HG02642 (cell line): ENCODE measurements around the gene INO80E.
A peak's percentile ranks its signal among the peaks of the same experiment; 100 is the strongest.

Experiments
- ATAC-seq: cut with Tn5 transposase; IDR thresholded peaks from one replicate; pipeline ENCODE4 v1.9.1; 2021; ENCODE audit warnings: mild to moderate bottlenecking; ENCODE audit not compliant: unreplicated experiment, poor library complexity

INO80E gene

GRCh38 chr16:29991571-29991904 is 4.5 kb upstream of the INO80E start:
- no peak for ATAC-seq

DNA sequence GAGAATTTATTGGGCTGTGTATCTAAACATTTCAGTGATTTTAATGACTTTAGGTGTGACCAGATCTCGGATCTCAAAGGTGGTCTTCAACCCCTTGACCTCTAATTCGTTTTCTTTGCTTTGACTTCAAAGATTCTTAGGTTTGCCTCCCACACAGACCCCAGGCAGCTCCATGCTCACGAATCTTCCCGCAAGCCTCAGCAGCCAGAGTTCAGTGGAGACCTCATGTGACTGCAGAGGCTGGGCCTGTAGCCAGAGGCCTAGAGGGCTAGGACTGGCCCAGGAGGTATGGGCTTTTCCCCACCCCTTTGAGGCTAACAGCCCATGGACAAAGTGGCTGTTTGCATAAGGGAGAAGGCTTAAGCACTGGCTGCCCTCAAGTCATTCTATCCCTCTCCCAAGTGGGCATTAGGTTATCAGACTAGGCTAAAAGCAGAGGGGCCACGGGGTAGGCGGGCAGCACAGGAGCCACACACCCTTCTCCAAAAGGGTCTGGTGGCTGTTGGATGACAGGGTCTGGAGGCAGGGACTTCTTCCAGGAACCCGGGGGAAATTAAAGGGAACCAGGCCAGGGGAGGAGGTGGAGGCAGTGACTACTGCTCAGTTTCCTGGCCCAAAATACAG is 3.6 kb upstream of the INO80E start:
- ATAC-seq, result no peak

- no peak for ATAC-seq
These were observed 2.7 kb upstream of the INO80E start for GRCh38 chr16:29993191-29993902.

DNA sequence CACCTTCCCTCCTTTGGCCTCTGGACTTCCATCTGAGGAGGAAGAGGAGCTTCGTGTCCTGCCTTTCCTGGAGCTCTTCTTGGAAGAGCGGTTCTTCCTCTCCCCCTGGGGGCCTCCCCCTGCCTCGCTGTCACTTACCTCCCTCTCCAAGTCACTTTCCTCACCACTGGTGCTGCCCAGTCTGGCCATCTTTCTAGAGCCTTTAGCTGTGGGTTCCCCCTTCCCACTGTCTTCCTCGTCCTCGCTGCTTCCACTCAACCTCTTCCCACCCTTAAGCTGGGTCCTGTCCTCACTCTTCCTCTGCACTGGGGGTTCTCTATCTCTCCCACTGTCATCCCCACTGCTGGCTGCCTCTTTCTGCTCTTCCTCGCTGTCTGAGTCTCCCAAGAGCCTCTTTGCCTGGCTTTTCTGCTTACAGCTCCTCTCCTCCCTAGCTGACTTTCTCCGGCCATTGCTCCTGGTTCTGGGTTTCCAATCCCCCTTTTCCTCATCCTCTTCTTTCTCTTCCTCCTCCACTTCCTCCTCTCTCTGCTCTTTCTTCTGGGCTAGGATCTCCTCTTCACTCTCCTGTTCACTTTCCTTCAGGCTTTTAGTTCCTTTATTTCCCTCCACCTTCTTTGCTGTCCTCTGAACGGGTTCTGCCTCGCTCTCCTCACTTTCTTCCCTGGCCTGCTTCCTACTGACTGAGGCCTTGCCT is 2.0 kb upstream of the INO80E start:
- ATAC-seq, result no peak

- peak; percentile 40 for ATAC-seq
These were observed 1.3 kb upstream of the INO80E start for GRCh38 chr16:29994600-29995323.

DNA sequence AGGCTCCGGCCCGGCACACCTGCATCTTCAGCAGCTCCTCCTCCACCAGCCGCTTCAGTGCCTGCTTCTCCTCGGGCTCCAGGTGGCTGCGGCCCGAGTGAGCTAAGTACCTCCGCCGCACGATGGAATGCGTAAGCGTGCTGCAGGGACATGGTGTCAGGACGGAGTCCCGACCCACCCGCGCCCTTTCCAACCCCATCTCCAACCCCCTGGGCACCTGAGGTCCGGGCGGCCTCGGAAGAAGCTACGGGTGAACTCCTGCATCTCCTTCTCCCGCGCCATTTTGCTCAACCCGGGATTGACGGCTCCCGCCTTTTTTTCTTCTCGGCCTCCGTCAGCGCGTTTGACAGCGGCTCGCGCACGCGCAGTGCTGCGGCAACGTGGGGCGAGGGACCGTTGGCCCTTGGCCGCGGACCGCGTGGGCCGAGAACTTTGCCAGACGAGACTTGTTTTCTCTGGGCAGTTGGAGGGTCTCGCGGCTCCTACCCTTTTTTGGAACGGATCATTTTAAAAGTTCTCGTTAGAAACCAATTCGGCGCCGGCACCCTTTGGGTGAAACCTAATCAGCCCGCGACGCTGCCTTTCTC is 624 bp upstream of the INO80E start, which contains the start of gene HIRIP3:
HIRIP3 (minus strand) TSS at position 294 of the 587 bp plus-strand sequence; CDS start at position 282, 12 bp downstream.
- ATAC-seq, result peak; percentile 64

- no peak for ATAC-seq
These were observed 767 bp downstream of the INO80E start for GRCh38 chr16:29996766-29997250.

DNA sequence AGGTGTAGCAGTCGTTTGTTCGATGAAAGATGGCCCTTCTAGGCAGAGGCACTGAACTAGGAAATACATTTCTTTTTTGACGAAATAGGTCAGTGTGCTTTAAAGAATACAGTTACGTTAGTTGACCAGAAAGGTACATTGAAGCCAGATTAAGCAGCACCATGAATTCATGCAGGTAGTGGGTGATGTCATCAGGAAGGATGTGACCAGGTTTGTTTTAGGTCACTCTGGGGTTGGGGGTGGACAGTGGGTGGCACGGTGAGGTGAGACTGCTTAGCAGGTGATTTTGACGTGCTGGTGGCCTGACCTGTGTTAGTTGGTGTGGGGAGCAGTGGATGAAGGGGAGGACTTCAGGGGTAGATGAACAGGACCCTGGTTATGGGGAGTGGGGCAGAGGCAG is 3.6 kb downstream of the INO80E start:
- no peak for ATAC-seq

DNA sequence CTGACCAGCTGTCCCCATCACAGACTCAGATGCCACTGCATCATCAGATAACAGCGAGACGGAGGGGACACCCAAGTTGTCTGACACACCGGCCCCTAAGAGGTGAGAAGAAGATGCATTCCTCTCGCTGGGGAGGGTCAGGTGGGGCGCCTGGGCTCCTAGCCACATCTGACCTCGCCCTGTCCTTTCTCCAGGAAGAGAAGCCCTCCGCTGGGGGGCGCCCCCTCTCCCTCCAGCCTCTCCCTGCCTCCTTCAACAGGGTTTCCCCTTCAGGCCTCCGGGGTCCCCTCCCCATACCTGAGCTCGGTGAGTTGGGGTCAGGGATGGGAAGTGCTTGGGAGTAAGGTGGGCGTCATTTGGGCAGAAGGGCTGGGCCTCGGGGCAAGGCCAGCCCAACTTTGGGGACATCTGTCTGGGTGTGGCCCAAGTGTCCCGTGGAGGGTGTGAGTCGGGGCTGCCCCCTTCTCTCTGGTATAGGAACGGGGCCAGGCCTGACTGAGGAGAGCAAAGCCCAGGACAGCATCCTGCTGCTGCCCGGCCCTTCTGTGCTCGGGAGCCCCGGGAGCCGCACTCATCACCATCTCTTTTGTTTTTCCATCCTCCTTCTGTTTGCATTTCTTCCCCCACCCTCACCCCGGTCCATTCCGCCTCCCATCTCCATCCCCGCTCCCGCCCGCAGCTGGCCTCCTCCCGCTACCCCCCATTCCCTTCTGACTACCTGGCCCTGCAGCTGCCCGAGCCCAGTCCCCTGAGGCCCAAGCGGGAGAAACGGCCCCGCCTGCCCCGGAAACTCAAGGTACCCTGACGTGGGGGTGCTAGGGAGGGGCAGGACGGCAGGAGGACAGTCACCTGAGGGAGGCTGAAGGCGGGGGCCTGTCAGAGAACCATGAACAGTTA is 4.9 kb downstream of the INO80E start:
- no peak for ATAC-seq

DNA sequence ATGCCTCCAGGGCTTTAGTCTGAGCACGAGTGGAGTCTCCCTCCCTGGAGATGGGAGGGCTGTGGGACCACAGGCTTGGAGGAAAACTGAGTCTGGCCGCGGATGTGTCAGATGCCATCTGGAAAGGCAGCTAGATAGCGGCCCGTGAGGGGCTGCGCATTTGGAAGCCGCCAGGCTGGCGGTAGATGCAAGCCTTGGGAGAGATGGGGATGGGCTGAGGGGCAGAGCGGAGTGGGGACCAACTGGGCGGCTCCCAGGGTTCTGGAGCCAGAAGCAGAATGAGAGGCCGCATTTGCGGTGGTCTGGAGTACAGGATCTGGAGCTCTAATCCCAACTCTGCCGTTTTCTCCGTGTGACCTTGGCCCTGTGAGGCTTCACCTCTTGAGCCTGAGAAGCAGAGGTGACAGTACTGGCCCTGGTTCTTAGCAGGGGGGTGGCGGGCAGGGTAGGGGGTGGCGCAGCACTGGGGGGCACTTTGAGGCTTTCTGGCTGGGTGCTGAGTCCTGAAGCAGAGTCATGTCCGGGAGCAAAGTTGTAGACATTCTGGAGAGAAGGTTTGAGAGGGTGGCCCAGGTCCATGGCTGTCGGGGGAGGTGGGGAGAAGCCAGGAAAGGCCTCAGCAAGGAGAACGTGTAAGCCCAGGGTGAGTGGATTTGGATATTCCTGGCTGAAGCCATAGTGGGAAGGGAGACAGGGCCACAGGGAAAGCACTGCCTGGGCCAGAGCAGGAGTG is 6.7 kb downstream of the INO80E start:
- no peak for ATAC-seq

DNA sequence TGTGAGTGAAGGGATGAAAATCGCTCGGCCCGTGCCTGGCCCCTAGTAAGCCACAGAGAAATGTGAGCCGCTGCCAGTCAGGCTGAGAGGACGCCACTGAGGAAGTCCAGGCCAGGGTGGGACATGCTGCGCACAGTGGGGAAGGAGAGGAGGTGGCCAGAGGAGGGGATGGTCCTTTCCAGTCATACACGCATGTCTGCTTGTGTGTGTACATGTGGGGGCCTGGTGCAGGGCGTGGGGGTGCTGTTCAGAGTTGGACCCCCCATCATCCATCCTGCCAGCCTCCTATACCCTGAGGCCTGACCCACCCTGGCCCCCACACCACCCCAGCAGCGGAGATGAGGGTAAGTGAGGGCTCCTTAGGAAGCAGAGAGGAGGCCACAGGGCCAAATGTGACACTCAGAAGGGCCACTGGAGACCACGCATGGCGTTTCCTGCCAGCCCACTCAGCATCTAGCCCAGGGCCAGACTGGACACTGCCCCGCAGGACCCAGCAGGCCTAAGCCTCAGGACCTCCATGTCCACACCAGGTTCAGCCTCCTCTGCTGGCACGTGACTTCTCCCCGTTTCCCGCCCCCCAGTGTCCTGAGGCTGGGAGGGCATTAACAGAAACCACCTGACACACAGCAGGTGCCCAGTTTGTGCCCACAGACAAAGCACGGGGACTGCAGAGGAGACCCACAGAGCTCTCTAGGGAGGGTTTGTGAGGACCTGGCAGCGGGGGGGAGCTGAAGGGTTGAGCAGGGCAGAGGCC is 7.8 kb downstream of the INO80E start:
- ATAC-seq, result no peak

- ATAC-seq, result no peak
These were observed 8.4 kb downstream of the INO80E start for GRCh38 chr16:30004424-30004776.

- ATAC-seq, result no peak
These were observed 8.8 kb downstream of the INO80E start for GRCh38 chr16:30004811-30005242.

DNA sequence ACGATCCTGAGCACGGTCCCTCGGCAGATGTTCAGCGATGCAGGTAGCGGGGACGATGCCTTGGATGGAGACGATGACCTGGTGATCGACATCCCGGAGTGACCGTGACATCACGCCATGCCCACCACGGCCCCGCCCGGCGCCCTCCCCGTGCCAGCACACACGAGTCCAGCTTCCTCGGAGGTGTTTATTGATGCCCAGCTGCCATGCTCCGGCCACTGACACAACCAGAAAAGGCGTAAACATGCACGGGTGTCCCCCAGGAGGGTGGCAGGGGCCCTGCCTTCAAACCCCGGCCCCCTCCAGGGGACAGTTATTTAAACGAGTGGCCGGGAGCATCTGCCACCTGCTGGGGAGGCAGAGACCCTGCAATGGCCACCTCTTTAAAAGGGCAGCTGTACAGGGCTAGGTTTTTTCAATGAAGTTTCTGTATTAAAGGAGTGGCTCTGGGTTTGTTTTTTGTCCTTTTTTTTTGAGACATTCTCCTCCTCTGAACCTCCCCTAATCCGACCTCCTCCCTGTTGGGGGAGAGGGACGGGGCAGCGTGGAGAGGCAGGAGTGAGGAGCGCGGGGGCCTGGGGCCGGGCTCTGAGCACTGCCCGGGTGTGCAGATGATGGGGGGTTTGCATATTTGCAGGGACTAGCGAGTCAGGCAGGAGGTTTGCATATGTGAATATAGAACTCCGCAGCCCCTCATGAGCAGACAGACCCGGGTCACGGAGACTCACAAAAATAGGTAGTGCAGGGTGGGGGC is 9.5 kb downstream of the INO80E start:
- ATAC-seq, result no peak

DNA sequence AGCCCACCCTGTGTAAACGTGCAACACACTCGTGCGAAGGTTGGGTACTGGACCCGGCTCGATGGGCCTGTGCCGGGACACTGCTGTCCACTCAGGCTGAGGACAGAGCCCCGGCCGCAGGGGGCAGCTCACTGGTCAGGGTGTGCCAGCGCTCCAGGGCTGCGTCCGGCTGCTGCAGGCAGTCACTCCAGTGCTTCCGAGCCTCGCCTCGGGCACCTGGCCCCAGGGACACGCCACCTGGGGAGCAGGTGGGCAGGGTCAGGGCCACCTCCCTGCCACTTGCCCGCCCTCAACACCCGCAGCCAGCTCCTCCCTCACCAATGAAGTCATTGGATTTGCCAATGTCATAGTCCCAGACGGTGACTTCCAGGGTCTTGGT is 10.0 kb downstream of the INO80E start:
- no peak for ATAC-seq

- no peak for ATAC-seq
These were observed 10.8 kb downstream of the INO80E start for GRCh38 chr16:30006659-30007377.

GRCh38 chr16:30007378-30007895 is 11.4 kb downstream of the INO80E start:
- ATAC-seq, result no peak
